ENCODE results near the gene SMYD3. TPM values are rescaled to one million over a fixed set of nuclear protein-coding genes. Genes with fewer than 3 reads are reported as not detected.

Gene SMYD3
- total and polyA plus RNA-seq, 9 of the 15 experiments (the other 6 are each of a cell fraction or from before 2014, with no cell fraction given), result 128 to 440 (median 197) TPM

DNA sequence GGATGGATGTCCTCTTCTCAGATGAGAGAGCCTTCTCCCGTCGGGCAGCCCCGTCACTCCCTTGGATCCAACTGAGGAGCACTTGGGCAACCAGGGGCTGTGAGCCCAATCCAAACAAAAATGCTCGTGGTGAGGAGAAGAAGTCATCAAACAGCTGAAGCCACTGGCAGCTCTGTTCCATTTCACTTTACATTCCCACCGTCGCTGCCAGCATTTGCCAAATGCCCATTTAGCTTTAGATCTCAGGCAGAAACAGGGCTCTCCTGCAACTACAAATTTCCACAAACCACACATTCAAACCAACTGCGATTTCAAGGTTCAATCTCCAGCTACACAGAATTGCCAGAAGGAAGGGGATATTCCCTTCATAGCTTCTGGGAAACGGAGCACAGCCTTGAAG lies 634.6 kb downstream of the SMYD3 start:
- Histone ChIP-seq H3K27ac (ENCODE audit: extremely low read depth, low read depth, low read length) (no peak overlapping the region), H3K9me1 (ENCODE audit: control insufficient read depth, insufficient read depth, low read length) (no peaks in the 10 kb centered on the region), H3K4me2 (ENCODE audit: insufficient read depth, low read length) (no peak overlapping the region), H3K36me3 (ENCODE audit: control insufficient read depth, insufficient read depth, low read length) (peaks cover 85% of the 10 kb centered on the region), H3K9ac (ENCODE audit: insufficient read depth in 1 of 2, low read depth in 2 of 2, low read length in 2 of 2) (no peak overlapping the region), H3K9me3 (replicated peaks; ENCODE audit: control insufficient read depth, insufficient read depth, low read depth, low read length) (no peaks in the 10 kb centered on the region), H2AFZ (ENCODE audit: low read depth, low read length) (no peak overlapping the region), H3K4me3 (no peak overlapping the region), H4K20me1 (replicated peaks; ENCODE audit: control insufficient read depth, insufficient read depth, low read length) (no peaks in the 10 kb centered on the region), H3K27me3 (ENCODE audit: control insufficient read depth in 2 of 2, insufficient read depth in 2 of 2, low read length in 2 of 2) (no peaks in the 10 kb centered on the region), H3K79me2 (ENCODE audit: control insufficient read depth, insufficient read depth, low read length) (peaks cover 29% of the 10 kb centered on the region; the same call in 2 of the 3 replicates), H3K4me1 (replicated peaks in 1 of 2; ENCODE audit: control insufficient read depth in 2 of 2, insufficient read depth in 2 of 2, low read length in 2 of 2) (peaks cover 10 to 21% of the 10 kb centered on the region in 2 experiments; a peak in 4 of 5 replicates)
- POLR2A ChIA-PET, result interaction anchor here (1.3 kb wide), 1 partner anchor 10 kb away, joined by 5 read pairs; no protein-coding TSS in a partner anchor
- in situ Hi-C loops (cut with MboI), result no loop called here
- intact Hi-C loops (cut with micrococcal nuclease), result no loop called here
- no peak for FAIRE-seq
- ATAC-seq, result no peak
- 93% methylated on average over 5 of the region's 8 CpGs for WGBS (ENCODE audit: insufficient coverage, low coverage, missing lambda C conversion rate)
- CTCF ChIA-PET (ENCODE audit: low intra/inter-chr PET ratio), result no interaction called here
- BruUV-seq (replicated peaks), result no TSS peak
- no peak for DNase-seq (ENCODE audit: extremely low read depth in 1 of 4, low spot score in 3 of 4)
- TF ChIP-seq FIP1L1 (IDR thresholded peaks at IDR 0.05; ENCODE audit: low read depth, low read length, poor library complexity, severe bottlenecking), result no peak
- TF ChIP-seq, protein P1, sequence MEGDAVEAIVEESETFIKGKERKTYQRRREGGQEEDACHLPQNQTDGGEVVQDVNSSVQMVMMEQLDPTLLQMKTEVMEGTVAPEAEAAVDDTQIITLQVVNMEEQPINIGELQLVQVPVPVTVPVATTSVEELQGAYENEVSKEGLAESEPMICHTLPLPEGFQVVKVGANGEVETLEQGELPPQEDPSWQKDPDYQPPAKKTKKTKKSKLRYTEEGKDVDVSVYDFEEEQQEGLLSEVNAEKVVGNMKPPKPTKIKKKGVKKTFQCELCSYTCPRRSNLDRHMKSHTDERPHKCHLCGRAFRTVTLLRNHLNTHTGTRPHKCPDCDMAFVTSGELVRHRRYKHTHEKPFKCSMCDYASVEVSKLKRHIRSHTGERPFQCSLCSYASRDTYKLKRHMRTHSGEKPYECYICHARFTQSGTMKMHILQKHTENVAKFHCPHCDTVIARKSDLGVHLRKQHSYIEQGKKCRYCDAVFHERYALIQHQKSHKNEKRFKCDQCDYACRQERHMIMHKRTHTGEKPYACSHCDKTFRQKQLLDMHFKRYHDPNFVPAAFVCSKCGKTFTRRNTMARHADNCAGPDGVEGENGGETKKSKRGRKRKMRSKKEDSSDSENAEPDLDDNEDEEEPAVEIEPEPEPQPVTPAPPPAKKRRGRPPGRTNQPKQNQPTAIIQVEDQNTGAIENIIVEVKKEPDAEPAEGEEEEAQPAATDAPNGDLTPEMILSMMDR (IDR thresholded peaks at IDR 0.05 in 2 of 3, conservative IDR thresholded peaks at IDR 0.05 in 1 of 3; ENCODE audit: insufficient read depth in 2 of 3, low read depth in 1 of 3, low read length in 3 of 3), result no peak
- TF ChIP-seq ZNF175 (CRISPR knock-in tag; IDR thresholded peaks at IDR 0.05; ENCODE audit: low read depth), result no peak
- TF ChIP-seq, protein P2, sequence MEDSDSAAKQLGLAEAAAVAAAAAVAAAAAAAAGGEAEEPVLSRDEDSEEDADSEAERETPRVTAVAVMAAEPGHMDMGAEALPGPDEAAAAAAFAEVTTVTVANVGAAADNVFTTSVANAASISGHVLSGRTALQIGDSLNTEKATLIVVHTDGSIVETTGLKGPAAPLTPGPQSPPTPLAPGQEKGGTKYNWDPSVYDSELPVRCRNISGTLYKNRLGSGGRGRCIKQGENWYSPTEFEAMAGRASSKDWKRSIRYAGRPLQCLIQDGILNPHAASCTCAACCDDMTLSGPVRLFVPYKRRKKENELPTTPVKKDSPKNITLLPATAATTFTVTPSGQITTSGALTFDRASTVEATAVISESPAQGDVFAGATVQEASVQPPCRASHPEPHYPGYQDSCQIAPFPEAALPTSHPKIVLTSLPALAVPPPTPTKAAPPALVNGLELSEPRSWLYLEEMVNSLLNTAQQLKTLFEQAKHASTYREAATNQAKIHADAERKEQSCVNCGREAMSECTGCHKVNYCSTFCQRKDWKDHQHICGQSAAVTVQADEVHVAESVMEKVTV (CRISPR knock-in tag; IDR thresholded peaks at IDR 0.05), result no peak
- TF ChIP-seq, protein P3, sequence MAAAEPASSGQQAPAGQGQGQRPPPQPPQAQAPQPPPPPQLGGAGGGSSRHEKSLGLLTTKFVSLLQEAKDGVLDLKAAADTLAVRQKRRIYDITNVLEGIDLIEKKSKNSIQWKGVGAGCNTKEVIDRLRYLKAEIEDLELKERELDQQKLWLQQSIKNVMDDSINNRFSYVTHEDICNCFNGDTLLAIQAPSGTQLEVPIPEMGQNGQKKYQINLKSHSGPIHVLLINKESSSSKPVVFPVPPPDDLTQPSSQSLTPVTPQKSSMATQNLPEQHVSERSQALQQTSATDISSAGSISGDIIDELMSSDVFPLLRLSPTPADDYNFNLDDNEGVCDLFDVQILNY (CRISPR knock-in tag; IDR thresholded peaks at IDR 0.05), result no peak
- TF ChIP-seq POLR2AphosphoS5 (IDR thresholded peaks at IDR 0.05; ENCODE audit: control insufficient read depth, insufficient read depth, low read depth, low read length), result no peak
- no peak for TF ChIP-seq JUND (IDR thresholded peaks at IDR 0.05; ENCODE audit: borderline replicate concordance, low read depth, low read length)
- TF ChIP-seq JUND (tag; IDR thresholded peaks at IDR 0.05; ENCODE audit: borderline replicate concordance, low read depth, low read length), result no peak
- no peak for TF ChIP-seq BACH1 (tag; IDR thresholded peaks at IDR 0.05)
- TF ChIP-seq CBFA2T3 (IDR thresholded peaks at IDR 0.05), result no peak
- no peak for TF ChIP-seq KDM2B (CRISPR knock-in tag; IDR thresholded peaks at IDR 0.05)
- no peak for TF ChIP-seq HLTF (IDR thresholded peaks at IDR 0.05)
- TF ChIP-seq TGIF2 (CRISPR knock-in tag; IDR thresholded peaks at IDR 0.05), result no peak
- no peak for TF ChIP-seq CBX1 (IDR thresholded peaks at IDR 0.05; ENCODE audit: low read depth)
- TF ChIP-seq HINFP (tag; conservative IDR thresholded peaks at IDR 0.05; ENCODE audit: low read depth), result no peak
- no peak for TF ChIP-seq ZNF551 (CRISPR knock-in tag; IDR thresholded peaks at IDR 0.05)
- no peak for TF ChIP-seq ZNF384 (IDR thresholded peaks at IDR 0.05; ENCODE audit: low read depth, low read length)

Measured in K562 (cell line).